ENCODE measurements around the gene TNFAIP6.
"Not testable (repeated sequence)": the region's sequence is repeated elsewhere in the genome, so short reads cannot be mapped to it uniquely, and the experiment has no call there.

TNFAIP6 gene

GRCh38 chr2:151409601-151410484 lies 52.5 kb downstream of the TNFAIP6 start, which contains the start of gene RIF1:
Gene RIF1, plus strand, starts transcription at chr2:151409902. Its CDS starts 522 bp downstream, at chr2:151410424.
- Histone ChIP-seq H3K4me3 (peak within 1 kb of the TSS; percentile 87), H3K27ac (peak within 1 kb of the TSS; percentile 94 to 96)
- TF ChIP-seq CTCF (IDR thresholded peaks at IDR 0.05) = peak; percentile 58
- peak; percentile 90 for DNase-seq (ENCODE audit: low spot score)

GRCh38 chr2:151410485-151410834 lies 53.1 kb downstream of the TNFAIP6 start:
- H3K4me3 ChIP-seq = peak overlapping the region; percentile 87
- DNase-seq (ENCODE audit: low spot score) = no peak
- no peak for TF ChIP-seq CTCF (IDR thresholded peaks at IDR 0.05)
- H3K27ac ChIP-seq = peak overlapping the region; percentile 94 to 96

GRCh38 chr2:151417650-151418049 lies 60.3 kb downstream of the TNFAIP6 start:
- no peak for TF ChIP-seq CTCF (IDR thresholded peaks at IDR 0.05)
- Histone ChIP-seq H3K4me3 (no peak overlapping the region), H3K27ac (no peak overlapping the region)
- DNase-seq (ENCODE audit: low spot score) = no peak

GRCh38 chr2:151421681-151422080 lies 64.3 kb downstream of the TNFAIP6 start:
- not testable (repeated sequence) for H3K27ac ChIP-seq; H3K4me3 ChIP-seq; DNase-seq (ENCODE audit: low spot score)

- no peak for TF ChIP-seq CTCF (IDR thresholded peaks at IDR 0.05)
- no peak overlapping the region for H3K4me3 ChIP-seq
- no peak for DNase-seq (ENCODE audit: low spot score)
- no peak overlapping the region for H3K27ac ChIP-seq
Measured at GRCh38 chr2:151422917-151423439, 65.6 kb downstream of the TNFAIP6 start.

GRCh38 chr2:151423760-151424159 lies 66.4 kb downstream of the TNFAIP6 start:
- no peak for TF ChIP-seq CTCF (IDR thresholded peaks at IDR 0.05)
- Histone ChIP-seq H3K4me3 (no peak overlapping the region), H3K27ac (no peak overlapping the region)
- DNase-seq (ENCODE audit: low spot score) = no peak
